NCI-H1092 (cell line): Measurements from ENCODE around the gene MT3.

Experiments
- DNase-seq: peaks from one replicate; lab custom pipeline; 2025; lab: John Stamatoyannopoulos, UW

Gene MT3

DNA sequence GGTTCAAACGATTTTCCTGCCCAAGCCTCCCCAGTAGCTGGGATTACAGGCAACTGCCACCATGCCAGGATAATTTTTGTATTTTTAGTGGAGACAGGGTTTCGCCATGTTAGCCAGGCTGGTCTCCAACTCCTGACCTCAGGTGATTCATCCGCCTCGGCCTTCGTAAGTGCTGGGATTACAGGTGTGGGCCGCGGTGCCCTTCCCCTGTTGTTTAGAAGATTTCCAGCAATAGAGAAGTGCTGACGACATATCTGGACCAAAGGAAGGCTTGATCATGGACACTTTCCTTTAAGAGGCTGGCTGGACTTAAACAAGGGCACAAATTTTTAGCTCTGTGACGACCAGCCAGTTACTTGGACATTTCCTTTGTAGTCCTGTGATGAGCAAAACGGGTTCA, 41.9 kb downstream of the MT3 start:
- DNase-seq, result no peak

DNA sequence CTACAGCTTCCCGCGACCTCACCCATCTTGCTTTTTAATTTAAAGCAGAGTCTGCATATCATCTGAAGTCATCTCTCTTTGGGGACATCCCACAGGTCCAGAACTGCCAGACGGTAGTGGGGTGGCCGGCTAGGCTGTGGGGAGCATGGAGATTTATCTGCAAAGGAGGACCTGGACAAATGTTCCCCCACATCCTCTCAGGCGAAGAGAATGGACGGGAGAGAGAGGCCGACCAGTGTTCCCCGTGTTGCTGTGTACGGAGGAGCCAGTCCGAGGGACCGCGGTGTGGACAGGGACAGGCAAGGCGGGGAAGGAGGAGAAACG, 42.5 kb downstream of the MT3 start:
- DNase-seq, result no peak

GRCh38 chr16:56632156-56632847, 43.0 kb downstream of the MT3 start, which contains the start of gene MT1M:
MT1M (plus strand) TSS chr16:56632659; CDS start chr16:56632732, 73 bp downstream.
- no peak for DNase-seq

- DNase-seq, result no peak
Measured at GRCh38 chr16:56632848-56633365, 43.6 kb downstream of the MT3 start.

DNA sequence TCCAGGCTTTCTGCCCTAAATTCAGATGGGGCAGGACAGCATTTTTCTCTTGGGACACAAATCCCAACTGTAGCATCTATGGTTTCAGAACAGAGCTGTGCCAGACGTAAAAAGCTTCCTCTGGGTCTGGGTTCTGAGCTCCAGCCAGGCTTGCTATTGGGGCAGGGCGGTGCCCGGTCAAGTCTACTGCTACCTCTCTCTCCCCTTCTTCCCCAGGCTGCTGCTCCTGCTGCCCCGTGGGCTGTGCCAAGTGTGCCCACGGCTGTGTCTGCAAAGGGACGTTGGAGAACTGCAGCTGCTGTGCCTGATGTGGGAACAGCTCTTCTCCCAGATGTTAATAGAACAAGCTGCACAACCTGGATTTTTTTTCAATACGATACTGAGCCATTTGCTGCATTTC, 44.2 kb downstream of the MT3 start:
- no peak for DNase-seq

DNA sequence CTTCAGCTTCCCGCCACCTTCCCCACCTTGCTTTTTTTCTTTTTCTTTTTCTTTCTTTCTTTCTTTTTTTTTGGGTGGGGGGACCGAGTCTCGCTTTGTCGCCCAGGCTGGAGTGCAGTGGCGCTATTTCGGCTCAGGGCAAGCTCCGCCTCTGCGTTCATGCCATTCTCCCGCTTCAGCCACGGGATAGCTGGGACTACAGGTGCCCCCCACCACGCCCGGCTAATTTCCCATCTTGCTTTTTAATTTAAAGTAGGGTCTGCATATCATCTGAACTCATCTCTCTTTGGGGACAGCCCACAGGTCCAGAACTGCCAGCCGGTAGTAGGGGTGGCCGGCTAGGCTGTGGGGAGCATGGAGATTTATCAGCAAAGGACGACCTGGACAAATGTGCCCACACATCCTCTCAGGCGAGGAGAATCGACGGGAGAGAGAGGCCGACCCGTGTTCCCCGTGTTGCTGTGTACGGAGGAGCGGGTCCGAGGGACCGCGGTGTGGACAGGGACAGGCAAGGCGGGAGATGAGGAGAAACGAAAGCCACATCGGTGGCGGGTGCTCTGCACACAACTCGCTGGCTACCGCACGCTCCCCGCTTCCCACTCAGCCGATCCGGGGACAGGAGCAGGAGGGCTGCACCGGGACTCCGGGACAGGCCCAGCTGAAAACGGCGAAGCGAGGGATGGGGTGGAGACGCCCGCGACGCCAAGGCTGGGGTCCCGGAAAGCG, 45.5 kb downstream of the MT3 start:
- no peak for DNase-seq

DNA sequence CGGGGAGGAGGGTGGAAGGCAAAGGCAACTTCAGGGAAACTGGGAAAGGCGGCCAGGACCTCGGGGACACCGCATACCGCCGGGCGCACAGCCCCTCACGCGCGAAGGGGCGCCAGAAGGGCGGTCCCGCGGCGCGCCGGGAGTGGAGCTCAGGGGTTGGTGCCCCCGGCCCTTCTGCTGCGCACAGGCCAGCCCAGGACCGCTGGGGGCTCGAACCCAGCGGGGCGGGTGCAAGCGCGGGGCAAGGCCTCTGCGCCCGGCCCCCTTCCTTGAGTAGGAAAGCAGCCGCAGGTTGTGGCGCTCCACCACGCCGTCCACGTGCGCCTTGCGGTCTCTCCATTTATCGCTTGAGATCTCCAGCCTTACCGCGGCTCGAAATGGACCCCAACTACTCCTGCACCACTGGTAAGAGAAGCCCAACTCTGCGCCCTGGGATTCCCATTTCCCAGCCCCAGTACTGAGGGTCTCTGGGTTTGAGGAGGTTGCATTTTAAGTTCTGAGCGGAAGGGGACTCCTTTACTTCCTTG, 46.2 kb downstream of the MT3 start:
- no peak for DNase-seq

GRCh38 chr16:56636616-56637413, 47.5 kb downstream of the MT3 start:
- no peak for DNase-seq

GRCh38 chr16:56637814-56638750, 48.8 kb downstream of the MT3 start, which contains the start of gene MT1A:
MT1A (plus strand) TSS chr16:56638666; CDS start chr16:56638739, 73 bp downstream.
- DNase-seq, result no peak

GRCh38 chr16:56639045-56639444, 49.7 kb downstream of the MT3 start:
- no peak for DNase-seq

- no peak for DNase-seq
Measured at GRCh38 chr16:56640076-56640475, 50.7 kb downstream of the MT3 start.
